ENCODE data around the gene TTPAL.

Gene TTPAL

DNA sequence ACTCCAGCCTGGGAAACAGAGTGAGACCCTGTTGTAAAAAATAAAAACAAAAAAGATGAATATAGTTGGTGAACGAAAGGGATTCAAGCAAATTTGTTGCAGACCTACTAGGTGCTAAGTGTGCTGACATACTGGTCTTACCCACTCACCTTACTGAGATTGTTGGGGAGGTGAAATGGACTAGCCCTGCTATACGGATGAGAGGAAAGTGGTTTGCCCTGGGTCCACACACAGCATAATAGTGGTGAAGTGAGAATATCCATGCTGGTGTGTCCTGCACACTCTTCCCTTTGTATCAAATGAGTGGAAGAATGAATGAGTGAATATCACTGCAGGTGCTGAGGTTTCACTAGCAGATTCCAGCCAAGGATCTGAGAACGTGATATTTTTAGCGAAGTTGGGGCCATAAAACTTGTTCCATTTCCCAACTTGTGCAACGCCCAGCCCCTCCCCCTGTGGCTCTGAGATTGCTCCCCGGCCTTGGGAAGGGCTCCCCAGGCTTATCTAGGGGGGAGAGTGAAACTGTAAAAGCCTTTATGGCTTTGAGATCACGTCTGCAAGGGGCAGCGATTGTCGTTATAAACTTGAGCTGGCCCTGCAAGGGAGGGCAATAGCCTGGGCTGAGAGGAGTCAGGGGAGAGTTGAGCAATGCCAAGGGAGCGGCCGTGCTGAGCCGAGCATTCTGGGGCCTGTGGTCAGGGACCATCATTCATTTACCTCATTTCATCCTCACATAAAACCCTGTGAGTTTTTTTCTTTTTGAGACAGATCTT lies 33.2 kb upstream of the TTPAL start:
- DNase-seq = no peak

DNA sequence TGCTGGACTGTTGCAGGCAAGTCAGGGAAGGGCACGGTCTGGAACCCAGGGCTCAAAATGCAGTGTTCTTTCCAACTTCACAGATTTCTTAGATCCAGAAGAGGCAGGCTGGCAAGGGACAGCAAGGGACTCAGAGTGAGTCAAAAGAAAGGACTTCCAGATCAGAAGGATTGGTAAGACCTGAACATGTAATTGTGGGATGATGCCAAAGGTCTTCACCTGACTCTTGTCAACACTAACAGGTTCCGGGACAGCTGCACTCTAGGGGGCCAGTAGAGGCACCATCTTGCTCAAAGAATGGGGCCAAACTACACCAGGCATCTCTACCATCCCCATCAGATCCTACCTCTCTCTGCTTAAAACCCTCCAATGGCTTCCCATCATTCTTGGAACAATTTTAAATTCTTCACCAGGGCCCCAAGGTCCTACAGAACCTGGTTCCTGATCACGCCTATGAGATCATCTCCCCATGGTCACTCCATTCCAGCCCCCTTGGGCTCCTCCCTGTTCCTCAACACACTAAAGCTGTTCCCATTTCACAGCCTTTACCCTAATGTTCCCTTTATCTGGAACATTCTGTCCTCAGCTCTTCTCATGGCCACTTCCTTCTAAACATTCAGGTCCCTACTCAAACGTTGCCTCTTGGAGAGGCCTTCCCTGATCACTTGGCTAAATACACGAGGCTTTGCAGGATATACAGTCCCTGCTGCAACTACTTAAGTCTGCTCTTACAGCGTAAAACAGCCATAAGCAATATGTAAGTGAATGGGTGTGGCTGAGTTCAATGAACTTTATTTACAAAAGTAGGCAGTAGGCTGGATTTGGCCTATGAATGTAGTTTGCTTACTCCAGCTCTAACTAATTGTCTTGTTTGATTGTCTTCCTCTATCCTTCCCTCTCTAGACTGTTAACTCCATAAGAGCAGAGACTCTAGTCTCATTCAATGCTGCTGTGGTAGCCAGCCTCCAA lies 29.6 kb upstream of the TTPAL start:
- DNase-seq = no peak

GRCh38 chr20:44447827-44448419 lies 27.8 kb upstream of the TTPAL start:
- DNase-seq = no peak

DNA sequence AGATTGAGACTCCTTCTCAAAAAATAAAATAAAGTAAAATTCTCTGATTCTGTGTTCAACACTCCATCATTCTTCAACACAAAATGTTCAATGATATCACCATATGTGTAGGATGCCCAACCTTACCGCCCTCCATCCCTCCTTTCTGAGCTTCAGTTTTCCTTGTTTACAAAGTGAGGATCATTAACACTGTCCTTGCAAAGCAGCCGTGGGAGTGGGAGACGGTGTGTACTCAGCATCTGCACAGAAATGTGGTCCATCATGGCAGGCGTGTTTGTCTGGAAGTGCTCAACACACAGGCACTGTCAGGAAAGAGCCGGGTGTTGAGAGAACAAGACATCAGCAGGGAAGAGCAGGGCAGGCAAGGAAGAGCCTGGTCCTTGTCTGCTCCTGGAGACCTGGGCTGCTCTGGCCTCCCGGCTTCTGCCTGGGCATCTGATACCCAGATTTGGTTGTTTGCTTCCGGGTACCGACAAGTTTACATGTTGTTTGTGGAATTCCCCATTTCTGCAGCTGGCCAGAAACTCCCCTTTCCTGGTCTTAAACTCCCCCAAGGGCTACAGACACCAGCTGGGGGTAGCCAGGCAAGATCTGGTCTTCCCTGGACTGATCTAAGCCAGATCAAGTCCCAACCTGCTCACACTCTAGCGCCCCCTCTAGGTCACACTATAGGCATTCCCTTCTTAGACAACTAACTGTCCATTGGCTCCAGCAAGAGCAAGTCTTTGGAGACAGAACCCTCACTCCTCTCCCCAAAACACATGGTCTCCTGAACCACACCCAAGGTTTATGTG lies 26.7 kb upstream of the TTPAL start:
- DNase-seq = no peak

GRCh38 chr20:44449864-44450263 lies 25.8 kb upstream of the TTPAL start:
- no peak for DNase-seq

GRCh38 chr20:44450281-44450889 lies 25.3 kb upstream of the TTPAL start:
- DNase-seq = no peak

- DNase-seq = no peak
These were observed 24.7 kb upstream of the TTPAL start for GRCh38 chr20:44450903-44451450.

DNA sequence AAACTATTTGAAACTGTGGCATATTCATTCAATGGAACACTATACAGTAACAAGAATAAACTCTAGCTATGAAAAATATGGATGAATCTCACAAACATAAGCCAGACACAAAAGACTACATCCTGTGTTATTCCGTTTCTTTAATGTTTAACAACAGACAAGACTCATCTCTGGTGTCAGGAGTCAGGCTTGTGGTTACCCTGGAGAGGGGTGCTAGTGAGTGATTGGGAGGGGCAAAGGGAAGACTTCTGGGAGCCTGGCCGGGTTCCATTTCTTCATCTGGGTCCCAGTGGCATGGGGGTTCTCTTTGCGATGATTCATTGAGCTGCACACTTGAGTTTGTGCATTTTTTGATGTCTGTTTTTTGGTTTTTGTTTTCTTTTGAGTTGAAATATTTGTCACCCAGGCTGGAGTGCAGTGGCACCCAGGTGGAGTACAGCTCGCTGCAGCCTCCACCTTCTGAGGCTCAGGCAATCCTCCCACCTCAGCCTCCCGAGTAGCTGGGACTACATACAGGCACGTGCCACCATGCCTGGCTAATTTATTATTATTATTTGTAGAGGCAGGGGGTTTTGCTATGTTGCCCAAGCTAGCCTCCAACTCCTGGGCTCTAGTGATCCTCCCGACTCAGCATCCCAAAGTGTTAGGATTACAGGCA lies 21.2 kb upstream of the TTPAL start:
- DNase-seq = no peak

DNA sequence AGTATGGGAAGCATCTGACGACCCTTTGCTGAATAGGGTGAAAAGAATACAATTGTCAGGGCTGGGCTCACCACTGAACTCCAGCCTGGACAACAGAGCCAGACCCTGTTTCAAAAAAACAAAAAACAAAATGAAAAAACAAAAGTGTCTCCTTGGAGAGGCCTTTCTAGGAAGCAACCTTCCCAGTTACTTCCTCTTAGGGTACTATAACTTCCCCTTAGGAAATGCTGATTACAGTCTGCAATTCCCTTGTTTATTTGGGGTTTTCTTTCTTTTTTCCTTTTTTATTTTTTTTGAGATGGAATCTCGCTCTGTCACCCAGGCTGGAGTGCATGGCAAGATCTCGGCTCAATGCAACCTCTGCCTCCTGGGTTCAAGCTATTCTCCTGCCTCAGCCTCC lies 20.5 kb upstream of the TTPAL start:
- no peak for DNase-seq

- DNase-seq = no peak
These were observed 19.1 kb upstream of the TTPAL start for GRCh38 chr20:44456611-44457010.

DNA sequence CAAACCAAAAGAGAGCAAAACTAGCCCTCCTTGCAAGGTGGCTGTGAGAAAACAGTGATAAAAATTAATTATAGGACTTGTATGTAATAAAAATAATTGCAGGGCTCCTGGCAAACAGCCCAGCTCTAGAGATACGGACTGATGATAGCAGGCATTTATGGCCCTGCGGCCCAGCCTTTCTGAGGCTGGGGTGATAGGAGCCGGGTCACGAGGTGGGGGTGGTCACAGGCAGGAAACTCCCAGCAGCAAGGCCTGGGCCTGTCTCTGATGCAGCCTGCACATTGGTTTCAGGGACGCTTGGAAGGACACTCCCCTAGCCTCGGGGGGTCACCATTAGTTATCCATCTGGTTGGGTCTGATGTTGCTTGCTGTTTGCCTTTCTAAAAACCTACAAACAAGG lies 18.7 kb upstream of the TTPAL start:
- DNase-seq = peak; percentile 76

GRCh38 chr20:44459271-44459670 lies 16.4 kb upstream of the TTPAL start:
- no peak for DNase-seq

- DNase-seq = peak; percentile 20
These were observed 14.9 kb upstream of the TTPAL start for GRCh38 chr20:44460795-44461141.

DNA sequence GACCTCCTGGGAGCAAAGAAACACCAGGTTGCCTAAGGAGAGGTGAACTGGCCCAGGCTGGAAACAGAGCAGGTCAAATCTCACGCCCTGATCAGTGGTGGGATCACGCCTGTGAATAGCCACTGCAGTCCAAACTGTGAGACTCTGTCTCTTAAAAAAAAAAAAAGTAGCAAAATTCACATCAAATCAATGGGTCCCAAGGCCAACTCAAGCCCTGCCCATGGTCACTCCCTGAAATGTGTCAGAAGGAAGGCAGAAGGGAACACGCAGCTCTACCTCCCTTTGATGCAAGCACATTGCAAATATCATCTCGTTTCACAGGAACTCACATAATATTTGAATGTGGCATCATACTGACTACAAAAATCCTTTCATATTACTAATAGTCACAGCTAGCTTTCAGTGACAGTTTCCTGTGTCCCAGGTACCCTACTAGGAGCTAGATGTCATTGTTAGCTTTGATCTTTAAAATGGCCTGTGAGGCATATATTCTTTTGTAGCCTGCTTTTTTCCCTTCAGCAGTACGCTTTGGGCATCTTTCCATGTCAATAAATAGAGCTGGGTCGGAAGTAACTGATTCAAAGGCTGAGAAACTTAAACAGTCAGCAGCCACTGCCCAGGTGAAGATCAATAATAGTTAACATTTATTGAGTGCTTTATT lies 14.4 kb upstream of the TTPAL start:
- no peak for DNase-seq

DNA sequence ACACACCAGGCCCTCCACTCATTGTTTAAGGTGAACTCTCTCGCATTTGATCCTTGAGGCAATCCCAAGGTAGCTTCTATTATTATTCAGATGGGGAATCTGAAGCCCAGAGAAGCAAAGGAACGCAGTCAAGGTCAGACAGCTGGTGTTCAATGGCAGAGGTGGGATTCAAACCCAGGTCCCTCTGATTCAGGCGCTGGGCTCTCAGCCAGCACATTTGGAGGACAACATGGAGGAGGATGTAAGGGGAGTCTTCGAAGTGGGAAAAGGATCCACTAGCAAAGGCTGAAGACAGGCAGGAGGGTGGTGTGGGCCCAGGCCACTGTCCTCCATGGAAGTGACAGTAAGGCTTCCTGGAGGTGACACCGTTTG lies 13.9 kb upstream of the TTPAL start:
- no peak for DNase-seq

GRCh38 chr20:44463466-44463865 lies 12.2 kb upstream of the TTPAL start:
- no peak for DNase-seq

- no peak for DNase-seq
These were observed 11.2 kb upstream of the TTPAL start for GRCh38 chr20:44464514-44464913.

GRCh38 chr20:44465001-44465560 lies 10.6 kb upstream of the TTPAL start:
- peak; percentile 15 for DNase-seq

DNA sequence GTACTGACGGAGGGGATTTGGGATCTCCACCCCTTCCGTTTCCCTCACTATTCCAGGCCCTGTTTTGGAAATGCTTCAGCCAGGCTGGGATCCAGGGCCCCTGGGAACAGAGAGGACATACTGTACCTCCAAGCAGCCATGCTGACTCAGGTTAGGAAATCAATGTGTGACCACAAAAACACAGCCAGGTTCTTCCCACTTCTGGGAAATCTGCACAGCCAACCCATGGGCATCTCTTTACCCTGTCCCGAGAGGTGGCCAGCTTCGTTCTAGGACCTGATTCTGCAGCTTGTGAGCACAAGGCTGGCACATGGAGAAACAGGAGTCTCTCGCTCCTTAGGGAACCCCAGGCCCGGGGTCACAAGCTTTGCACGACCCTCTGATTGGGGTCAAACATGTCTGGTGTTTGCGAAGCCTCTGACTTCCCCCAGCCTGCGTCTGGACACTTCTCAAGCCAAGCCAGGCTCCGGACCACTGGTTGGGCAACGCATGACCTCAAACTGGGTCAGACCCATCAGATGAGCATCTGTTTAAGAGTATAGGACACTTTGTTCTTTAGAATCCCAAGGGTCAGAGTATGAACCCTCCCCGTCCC lies 8.3 kb upstream of the TTPAL start:
- DNase-seq = no peak

DNA sequence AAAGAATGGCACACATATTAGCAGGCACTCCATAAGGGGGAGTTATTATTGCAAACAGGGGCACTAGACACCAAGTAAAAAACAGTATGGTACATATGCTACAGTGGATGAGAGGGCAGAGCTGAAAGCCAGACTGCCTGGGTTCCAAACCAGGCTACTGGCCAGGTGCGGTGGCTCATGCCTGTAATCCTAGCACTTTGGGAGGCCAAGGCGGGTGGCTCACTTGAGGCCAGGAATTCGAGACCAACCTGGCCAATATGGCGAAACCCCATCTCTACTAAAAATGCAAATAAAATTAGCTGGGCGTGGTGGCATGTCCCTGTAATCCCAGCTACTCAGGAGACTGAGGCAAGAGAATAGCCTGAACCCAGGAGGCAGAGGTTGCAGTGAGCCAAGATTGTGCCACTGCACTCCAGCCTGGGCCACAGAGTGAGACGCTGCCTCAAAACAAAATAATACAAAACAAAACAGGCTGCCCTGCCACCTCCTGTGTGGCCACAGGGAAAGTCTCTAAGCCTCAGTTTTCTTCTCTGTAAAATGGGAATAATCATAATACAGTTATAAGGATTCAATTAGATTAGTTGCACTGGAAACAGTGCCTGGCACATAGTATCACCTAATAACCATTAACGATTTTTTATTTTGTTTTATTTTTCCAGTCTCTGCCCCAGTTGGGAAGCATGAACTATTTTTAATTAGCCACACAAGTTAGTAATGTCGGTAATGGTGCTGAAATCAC lies 7.5 kb upstream of the TTPAL start:
- DNase-seq = no peak

Data from NCI-H1105 treated with DMSO at 0.1 percent for 48 hours (cell line).